HG03095 (cell line): ENCODE data around the gene NEGR1.

Experiments
- ATAC-seq: cut with Tn5 transposase; IDR thresholded peaks from one replicate; pipeline ENCODE4 v1.9.1; 2021; ENCODE audit warnings: moderate library complexity; ENCODE audit not compliant: unreplicated experiment

NEGR1 gene

DNA sequence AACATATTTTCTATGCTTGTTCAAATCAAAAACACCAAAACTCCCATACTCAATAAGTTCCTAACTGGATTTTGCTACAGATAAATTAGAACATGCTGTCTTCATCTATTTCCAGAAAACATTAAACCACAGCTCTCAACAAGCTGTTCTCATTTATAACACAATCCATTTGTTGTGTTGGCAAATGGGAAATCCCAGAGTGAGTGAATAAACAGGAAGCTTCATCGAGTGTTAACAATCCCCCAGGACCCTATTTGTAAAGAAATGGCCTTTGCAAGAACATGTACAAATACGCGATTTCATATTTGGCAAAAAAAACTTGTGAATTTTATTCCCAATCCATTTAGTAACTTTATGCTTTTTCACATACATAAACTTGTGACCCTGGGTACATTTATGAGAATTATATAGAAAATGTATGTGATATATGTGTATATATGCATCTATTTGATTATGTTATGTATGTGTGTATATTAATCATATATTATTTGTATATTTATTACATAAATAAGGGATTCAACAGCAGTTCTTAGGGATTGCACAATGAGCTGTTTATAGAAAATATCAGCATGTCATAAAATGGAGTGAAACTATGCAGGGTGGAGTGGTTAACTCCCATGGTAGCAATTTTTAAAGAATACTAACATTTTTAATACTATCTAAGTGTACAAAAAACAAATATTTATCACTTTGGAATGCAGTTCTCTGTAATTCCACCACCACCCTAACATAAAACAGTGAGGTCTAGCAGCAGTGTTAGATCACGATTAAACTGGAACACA is 160.0 kb downstream of the NEGR1 start:
- ATAC-seq = no peak

DNA sequence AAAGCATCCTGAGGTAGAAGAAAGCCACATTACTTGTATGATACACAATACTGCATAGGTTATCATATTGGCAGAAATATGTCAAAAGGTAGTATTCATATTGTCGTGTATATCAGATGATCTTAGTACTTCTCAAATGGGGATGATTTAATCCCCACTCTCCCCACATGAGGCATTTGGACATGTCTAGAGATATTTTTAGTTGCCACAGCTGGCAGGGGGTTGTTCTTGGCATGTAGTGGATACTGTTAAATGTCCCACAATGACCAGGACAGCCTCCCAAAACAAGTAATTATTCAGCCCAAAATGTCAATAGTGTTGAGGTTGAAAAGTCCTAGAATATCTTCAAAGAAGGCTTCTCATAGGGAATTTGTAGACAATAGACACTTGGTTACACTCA is 162.8 kb downstream of the NEGR1 start:
- ATAC-seq = no peak

DNA sequence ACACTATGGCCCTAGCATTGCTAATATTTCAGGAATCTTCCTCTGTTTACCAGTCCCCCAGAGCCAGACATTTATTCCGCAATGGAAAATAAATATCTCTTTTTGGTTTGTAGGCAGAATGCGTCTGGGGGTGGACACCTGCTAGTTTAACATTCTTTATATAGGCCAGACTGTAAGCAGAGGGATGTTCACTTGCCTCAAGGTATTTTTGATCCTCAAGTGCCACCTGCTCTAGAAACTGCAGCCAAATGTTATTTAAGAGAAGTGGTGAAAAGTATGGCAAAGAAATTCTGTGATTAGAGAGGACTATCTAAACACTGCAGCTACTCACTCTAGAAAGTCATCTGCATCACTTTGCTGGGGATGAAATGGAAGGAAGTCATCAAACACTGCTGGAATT is 164.7 kb downstream of the NEGR1 start:
- no peak for ATAC-seq

DNA sequence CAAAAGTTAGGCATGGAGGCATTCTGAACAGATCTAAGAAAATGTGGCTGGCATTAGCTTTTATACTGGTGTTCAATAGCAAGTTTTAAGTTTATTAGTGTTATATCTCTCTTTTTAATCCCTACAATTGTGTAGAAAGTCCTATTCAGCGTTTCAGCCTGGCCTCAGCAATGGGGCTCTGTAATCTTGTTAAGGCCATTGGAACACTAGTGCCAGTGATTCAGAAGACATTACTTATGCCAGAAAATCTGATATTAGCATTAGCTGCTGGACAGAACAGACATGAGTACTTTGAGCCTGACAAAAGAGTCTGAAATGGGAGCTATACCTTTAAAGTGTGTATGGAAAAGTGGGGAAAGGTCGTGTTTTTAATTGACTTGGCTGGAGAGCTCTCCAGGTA is 167.0 kb downstream of the NEGR1 start:
- ATAC-seq = no peak

DNA sequence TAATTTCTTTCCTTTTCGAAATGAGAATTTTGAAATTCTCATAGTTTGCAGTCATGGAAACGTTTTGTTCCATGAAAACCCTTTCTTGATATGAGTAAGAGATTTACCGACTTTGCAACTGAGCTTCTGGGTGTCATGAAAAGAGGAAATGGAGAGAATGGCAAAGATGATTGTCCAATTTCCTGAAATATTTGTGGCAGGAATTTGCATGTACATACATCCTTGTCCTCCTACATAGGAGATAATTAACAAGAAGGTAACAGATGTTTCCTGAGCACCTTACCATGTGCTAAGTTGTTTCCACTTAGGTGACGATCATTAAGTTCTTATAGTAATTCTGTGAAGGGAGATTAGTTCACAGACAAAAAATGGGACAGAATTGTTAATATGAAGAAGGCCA is 170.7 kb downstream of the NEGR1 start:
- ATAC-seq = no peak

DNA sequence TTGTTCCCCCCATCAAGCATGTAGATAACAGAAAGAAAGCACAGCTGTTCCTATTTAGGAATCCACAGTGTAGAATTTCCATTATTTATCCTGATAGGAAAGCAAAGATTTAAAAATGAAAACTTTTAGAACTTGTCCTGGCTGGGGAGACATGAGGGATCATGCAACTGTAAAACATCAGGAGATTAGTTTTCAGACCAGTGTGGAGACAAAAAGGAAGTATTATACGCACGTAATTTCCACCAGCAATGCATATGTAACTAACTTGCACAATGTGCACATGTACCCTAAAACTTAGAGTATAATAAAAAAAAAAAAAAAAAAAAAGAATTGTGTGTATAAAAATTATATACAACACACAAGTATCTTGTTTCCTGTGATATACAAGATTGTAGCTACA is 172.4 kb downstream of the NEGR1 start:
- ATAC-seq = no peak

DNA sequence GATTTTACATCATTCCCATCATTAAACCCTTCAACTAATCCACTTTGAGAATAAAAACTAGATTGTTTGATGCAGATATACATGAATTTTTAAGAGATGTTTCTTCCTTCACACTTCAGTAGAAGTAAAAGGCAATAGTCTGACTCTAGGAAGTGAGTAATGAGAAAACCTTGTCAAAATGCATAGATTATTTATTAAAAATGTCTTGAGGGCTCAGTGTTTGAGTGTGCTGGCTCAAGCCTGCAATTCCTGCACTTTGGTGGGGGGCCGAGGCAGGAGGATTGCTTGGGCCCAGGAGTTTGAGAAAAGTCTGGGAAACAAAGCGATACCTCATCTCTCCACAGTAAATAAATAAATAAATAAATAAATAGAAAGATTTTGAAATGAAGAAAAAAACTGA is 177.1 kb downstream of the NEGR1 start:
- no peak for ATAC-seq

DNA sequence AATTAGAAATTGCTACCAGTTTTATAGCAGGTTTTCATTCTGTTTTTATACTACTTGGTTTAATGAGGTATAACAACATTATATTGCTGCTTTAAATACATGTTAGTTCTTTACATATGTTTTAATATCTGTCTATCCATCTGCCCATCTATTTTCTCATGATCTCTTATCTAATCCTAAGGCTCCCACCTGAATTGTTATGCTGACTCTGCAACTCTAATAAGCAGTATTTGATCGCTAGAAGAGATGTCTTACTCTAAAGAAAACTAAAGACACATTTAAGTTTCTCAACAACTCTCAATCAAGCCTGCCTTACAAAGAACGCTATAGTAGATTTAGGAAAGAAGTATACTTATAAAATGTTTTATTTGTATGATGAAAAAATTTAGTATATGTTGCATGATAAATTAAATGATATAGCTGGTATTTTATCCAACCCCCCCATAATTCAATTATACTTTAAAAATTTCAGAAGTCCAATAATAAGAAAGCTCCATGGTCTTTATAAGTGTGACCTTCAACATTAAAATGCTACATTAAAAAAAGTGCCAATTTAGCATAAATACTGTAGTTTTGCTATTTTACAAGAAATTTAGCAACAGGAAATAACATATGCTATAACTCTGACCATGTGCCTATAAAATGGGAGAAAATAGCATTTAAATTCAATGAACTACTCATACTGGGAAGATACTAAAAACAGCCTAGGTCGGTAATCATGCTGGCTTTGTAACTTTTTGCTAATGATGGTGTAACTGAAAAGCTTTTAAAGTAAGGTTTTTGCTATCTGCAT is 180.3 kb downstream of the NEGR1 start:
- ATAC-seq = no peak

DNA sequence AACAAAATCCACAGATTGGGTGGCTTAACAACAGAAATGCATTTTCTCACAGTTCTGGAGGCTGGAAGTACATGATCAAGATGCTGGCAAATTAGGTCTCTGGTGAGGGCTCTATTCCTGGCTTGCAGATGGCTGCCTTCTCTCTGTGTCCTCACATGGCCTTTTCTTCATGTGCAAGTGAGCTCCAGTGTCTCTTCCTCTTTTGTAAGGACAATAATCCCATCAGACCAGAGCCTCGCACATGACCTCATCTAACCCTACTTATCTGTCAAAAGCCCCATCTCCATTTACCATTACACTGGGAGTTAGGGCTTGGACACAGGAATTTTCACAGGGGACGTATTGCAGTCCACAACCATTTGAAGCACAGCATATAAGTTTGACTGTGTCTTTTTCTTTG is 181.6 kb downstream of the NEGR1 start:
- ATAC-seq = no peak

DNA sequence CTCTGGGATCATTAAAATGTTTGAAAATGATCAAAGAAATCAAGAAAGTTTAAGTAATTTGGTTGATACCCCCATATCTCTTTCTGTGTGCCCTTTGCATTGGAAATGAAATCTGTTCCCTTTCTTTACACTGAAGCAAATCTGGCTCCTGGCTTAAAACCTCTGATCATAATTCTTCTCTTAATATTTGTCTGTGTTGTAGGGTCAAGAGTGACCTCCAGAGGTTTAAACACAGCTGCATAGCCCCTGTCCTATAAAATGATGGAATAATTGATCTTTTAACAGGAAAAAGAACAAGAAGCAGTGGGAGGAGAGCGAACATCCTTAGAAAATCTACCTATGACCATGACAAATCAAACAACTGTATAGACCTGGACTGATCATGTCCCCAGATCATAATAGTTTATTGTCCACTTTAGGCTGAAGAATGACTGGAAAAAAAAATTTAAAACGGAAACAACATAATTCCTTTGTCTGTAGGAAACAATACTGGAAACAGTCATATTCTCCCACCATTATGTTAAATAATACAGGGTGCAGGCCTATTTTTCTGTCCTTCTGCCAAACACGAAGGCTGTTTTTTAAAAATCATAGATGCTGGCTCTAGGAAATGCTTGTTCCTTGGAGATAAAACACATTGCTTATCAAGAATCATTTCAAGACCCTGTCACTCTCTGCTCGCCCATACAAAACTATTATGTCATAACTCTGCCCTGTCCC is 184.3 kb downstream of the NEGR1 start:
- ATAC-seq = no peak

DNA sequence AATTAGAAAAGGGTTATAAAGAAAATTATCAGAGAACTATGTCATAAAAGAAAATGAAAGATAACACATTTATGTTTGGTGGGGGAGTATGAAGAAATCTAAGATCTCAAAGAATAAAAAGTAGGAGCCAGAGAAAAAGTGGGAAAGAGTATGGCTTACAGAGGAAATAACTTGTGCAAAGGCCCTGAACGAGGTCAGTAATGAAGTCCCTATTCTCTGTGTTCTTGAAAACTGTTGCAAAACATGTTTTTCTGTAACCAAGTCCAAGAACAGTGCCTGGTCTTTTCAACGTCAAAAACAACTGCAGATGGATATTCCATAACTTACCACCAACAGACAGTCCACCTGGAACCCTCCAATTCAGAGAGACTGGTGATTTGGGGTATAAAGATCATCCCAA is 188.1 kb downstream of the NEGR1 start:
- ATAC-seq = no peak

DNA sequence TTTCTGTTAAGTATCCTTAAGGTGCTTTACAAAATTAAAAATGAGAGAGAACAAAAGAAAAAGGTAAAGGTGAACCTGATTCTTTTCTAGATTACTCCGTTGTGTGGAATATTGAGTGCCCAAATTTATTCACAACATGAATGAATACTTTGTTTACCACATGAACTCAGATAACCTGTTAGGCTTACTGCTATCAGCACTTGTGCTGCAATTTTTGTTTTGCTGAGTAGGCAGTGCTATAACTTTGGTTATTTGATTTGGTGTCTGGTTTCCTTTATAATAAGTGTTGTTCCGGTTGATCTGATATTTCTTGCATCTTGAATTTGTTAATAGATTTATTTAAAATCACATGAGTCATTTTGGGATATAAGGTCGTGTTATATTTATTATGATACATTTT is 195.9 kb downstream of the NEGR1 start:
- no peak for ATAC-seq

DNA sequence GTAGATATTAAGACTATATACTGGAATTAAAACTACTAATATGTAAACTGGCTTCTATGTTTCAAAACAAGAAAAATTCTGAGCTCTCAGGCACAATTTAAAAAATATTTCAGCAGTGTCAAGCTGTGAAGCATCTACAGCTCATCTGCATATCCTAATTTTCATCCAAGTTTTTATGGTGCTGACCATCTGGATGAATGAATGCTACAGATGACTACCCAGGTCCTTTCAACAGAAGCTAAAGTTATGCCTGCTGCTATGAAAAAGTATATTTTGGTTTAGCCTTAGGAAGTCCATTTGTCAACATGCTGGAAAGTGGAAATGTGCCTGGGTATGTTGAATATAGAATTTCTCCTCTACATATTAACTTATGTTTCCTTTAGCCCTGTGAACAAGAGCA is 206.9 kb downstream of the NEGR1 start:
- no peak for ATAC-seq

DNA sequence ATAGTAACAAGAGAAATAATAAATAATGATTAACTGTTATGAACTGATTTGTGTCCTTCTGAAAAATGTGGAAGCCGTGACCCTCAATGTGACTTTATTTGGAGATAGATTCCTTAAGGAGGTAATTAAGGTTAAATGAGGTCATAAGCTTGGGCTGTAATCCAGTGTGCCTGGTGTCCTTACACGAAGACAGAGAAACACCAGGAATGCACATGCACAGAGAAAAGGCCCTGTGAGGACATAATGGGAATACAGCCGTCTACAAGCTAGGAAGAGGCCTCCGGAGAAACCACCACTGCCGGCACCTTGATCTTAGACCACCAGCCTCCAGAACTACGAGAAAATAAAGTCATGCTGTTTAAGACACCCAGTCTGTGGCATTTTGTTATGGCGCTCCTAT is 215.9 kb downstream of the NEGR1 start:
- no peak for ATAC-seq

DNA sequence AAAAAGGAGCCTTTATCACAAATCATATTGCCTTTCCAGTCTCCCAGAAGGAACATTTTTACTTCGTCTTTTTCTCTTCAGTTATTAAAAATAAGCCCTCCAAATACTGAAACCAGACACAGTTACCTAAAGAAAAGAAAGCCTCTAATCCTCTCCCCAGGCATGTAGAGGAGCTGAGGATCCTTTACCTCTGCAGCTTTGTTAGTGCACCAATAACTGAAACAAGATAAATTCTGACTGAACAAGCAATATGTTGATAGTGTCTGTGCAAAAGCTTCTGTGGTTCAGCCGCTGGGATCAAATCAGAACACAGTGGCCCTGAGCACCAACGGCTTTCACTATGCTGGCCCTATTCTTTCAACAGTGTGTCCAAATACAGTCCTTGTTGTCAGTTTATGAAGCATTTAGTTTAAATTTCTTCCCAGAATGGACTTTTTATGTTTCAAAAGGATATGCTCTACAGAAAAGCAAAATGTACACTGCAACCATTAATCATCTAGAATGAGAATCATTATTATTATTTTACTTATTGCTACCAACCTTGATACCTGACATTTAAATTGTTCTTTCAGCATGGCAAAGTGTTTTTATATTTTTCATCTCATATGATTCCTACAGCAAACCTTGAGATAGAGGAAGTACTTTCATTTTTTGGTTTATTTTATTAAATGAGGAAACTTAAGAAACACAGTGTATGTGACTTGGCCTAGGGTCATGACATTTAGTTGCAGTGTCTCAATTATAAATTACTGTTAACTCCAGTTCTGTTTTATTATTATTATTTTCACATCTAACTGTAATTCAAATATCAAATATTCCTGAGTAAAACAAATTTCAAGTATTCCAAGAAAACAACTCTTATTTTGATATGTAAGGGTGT is 217.9 kb downstream of the NEGR1 start:
- ATAC-seq = no peak

DNA sequence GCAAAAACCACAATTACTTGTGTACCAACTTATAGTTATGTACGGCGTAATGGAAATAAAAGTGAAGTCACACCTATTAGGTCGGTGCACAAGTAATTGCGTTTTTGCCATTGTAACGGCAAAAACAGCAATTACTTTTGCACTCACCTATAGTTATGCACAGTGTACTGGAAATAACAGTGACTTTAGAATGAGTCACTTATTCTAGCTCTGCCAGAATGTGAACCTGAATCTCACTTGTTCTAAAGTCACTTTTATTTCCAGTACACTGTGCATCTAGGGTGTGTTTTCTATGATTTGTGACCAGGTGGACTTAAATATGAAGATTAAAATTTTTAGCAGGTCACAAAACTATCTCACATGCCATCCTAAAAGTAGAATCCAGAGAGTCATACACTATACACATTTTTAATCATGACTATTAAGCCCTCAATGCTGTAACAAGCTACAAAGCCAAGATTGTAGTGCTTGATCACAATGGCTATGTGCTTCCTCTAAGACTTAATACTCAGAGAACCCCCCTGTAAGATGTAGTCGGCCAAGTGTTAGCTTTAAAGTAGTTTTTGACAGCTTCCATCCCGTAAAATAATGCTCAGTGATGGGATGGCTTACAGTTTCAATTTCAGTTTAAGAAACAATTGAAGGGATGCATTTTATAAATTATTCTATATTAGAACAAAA is 218.8 kb downstream of the NEGR1 start:
- ATAC-seq = no peak

DNA sequence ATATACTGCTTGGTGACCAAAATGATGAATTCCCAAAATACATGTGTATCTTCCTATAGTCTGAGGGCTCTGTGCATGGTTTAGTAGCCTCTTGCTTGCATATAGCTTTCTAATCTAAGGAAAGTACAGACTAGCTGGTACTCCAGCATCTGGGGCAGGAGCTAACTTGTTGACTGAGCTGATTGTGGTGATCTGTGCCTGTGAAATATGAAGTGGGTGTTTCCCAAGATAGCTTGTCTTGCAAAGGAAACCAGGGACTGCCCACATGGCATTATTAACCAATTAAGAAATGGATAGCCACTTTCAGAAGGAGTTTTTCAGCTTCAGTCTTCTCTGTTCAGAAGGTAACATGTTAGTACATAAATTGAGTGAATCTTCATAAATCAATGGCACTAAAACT is 219.8 kb downstream of the NEGR1 start:
- no peak for ATAC-seq

DNA sequence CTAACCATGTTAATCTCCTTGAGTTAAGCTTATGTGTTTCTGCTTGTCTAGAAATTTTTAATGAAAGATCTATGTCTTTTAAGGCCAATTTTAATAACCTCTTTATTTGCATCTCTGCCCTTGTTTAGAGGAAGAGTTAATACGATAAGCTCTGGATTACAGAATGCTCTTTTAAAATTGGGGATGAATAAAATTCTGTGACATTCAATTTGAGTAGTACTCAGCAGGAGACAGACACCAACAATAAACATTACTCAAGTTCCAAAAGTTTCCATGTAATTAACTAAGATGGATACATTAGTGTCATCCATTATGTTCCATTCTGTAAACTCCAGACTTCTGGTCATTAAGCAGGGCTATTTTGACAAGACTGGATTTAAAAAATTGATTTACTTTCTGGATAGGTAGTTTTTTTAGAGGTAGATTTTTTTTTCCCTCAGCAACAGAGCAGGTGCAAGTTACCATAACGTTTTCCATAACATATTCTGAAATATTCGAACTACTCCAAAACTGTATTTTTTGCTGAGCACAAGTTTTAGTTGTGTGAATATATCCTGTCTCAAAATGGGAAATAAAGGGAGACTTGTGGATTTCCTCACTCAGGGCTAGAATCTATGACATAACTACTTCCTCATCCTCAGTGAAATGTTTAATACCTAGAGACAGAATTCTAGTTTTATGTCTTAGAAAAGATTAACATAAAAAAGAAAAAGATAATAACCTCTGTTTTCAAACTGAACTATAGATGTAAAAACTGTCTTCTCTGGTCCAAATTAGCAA is 221.7 kb downstream of the NEGR1 start:
- ATAC-seq = no peak

DNA sequence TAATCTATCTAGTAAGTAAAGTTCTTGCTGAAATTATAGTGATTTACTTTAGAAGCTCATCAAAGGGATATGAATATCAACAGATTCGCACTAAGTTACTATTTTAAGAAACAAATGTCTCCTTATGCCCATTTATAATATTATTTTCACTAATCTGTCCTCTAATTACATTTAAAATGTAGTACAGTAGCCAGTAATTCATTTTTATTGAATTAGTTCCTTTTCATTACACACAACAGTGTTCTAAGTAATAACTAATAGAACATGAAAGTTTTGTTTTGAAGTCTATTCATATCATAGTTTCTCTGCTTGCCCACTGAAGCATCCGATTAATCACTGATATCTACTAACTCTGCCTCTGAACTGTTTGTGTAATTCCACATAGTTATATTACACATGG is 225.8 kb downstream of the NEGR1 start:
- ATAC-seq = no peak

DNA sequence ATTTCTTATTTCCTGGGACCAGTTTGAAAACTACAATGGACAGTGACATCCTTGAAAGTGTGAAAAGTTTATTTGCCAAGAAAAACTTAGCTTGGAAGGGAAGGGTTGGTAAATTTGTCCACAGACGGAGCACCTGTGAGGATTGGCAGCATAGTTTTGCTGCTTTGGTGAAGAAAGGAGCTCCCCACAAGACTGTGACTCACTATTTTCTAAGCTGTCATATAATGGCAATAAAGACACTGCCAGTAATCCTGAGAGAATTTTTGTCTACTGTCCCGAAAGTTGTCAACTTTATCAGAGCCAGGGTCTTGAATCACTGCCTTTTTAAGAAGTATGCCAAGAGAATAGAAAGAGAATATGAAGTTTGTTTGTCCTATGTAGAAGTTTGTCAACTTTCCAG is 230.8 kb downstream of the NEGR1 start:
- no peak for ATAC-seq
